Anterior cingulate cortex (tissue), 58 donors: ENCODE measurements around the gene SLC13A4.
"Not testable (repeated sequence)": the region's sequence is repeated elsewhere in the genome, so short reads cannot be mapped to it uniquely, and the experiment has no call there.

Experiments used
- DNase-seq, 58 donors: peaks; one replicate each; lab custom pipeline; 2025; lab: John Stamatoyannopoulos, UW

The SLC13A4 gene

GRCh38 chr7:135755351-135755753 lies 27.4 kb upstream of the SLC13A4 start:
- DNase-seq: no peak

- no peak for DNase-seq
These were observed 25.8 kb upstream of the SLC13A4 start for GRCh38 chr7:135753616-135754413.

- DNase-seq: no peak
These were observed 20.8 kb upstream of the SLC13A4 start, which contains the start of gene FAM180A for GRCh38 chr7:135748770-135749169. TSS of gene FAM180A (minus strand) at chr7:135748813. CDS start at chr7:135748580, 233 bp downstream.

- no peak for DNase-seq
These were observed 19.4 kb upstream of the SLC13A4 start for GRCh38 chr7:135747366-135747765.

GRCh38 chr7:135745703-135746312 lies 17.8 kb upstream of the SLC13A4 start:
- no peak for DNase-seq

GRCh38 chr7:135744938-135745702 lies 17.1 kb upstream of the SLC13A4 start:
- DNase-seq: no peak

- no peak for DNase-seq
These were observed 16.1 kb upstream of the SLC13A4 start for GRCh38 chr7:135743907-135744731.

- no peak for DNase-seq
These were observed 14.4 kb upstream of the SLC13A4 start for GRCh38 chr7:135742371-135742770.

GRCh38 chr7:135741905-135742304 lies 13.9 kb upstream of the SLC13A4 start:
- DNase-seq: no peak

- no peak for DNase-seq
These were observed 12.9 kb upstream of the SLC13A4 start for GRCh38 chr7:135740889-135741288.

- not testable (repeated sequence) for DNase-seq
These were observed 9.3 kb upstream of the SLC13A4 start for GRCh38 chr7:135737306-135737647.

GRCh38 chr7:135736586-135737305 lies 8.8 kb upstream of the SLC13A4 start:
- DNase-seq: no peak

- no peak for DNase-seq
These were observed 6.3 kb upstream of the SLC13A4 start for GRCh38 chr7:135734343-135734689.

GRCh38 chr7:135733603-135734342 lies 5.8 kb upstream of the SLC13A4 start:
- no peak for DNase-seq

- DNase-seq: no peak
These were observed 3.1 kb upstream of the SLC13A4 start for GRCh38 chr7:135731131-135731530.

GRCh38 chr7:135729230-135729629 lies 1.2 kb upstream of the SLC13A4 start:
- DNase-seq: no peak

- no peak for DNase-seq
These were observed 894 bp downstream of the SLC13A4 start for GRCh38 chr7:135726911-135727673.

GRCh38 chr7:135726276-135726788 lies 1.7 kb downstream of the SLC13A4 start:
- DNase-seq: no peak
